K562 (cell line): Measurements from ENCODE around the gene SLC30A3. TPM values are rescaled to one million over a fixed set of nuclear protein-coding genes. Genes with fewer than 3 reads are reported as not detected.
A peak's percentile ranks its signal among the peaks of the same experiment; 100 is the strongest.

Source experiments
- BRF2 ChIP-seq: IDR thresholded peaks from 3 replicates; pipeline ENCODE4 v1.6.1; 2011; ENCODE audit warnings: borderline replicate concordance, mild to moderate bottlenecking; ENCODE audit not compliant: insufficient read length, insufficient read depth
- CREB1 ChIP-seq, 2 experiments: sonication (generic) in 1 of 2; formaldehyde crosslinking in 1 of 2; IDR thresholded peaks; 2 replicates each; pipeline versions ENCODE4 v1.6.1 to v1.8.0; 2012 to 2022; ENCODE audit warnings: inconsistent platforms in 1 of 2, mild to moderate bottlenecking in 1 of 2, missing genetic modification reagents in 1 of 2, moderate library complexity in 1 of 2
- CXXC5 ChIP-seq: fragments of 250-450 bp; sonication (Bioruptor Pico); IDR thresholded peaks from 2 replicates; pipeline ENCODE4 v1.8.0; 2022; ENCODE audit warnings: inconsistent platforms, mild to moderate bottlenecking, moderate library complexity
- EP400 ChIP-seq: fragments of 450-650 bp; IDR thresholded peaks from 2 replicates; pipeline ENCODE4 v1.6.1; 2017; ENCODE audit warnings: antibody characterized with exemption, mild to moderate bottlenecking, moderate library complexity
- HES1 ChIP-seq: fragments of 450-650 bp; IDR thresholded peaks from 2 replicates; pipeline ENCODE4 v1.6.1; 2016; ENCODE audit warnings: low read depth, mild to moderate bottlenecking, moderate library complexity
- MCM5 ChIP-seq: fragments of 450-650 bp; IDR thresholded peaks from 2 replicates; pipeline ENCODE4 v1.6.1; 2016; ENCODE audit warnings: low read depth
- RNF2 ChIP-seq: sonication (generic); IDR thresholded peaks from 2 replicates; pipeline ENCODE4 v1.6.1; 2016
- SIN3A ChIP-seq, 2 experiments: fragments of 150-350 bp in 1 of 2; IDR thresholded peaks; 2 replicates each; pipeline ENCODE4 v1.6.1; 2011 to 2016; ENCODE audit warnings: borderline replicate concordance in 2 of 2, low read depth in 2 of 2, low read length in 2 of 2, mild to moderate bottlenecking in 2 of 2, moderate library complexity in 2 of 2; ENCODE audit not compliant: control insufficient read depth in 1 of 2
- SIRT6 ChIP-seq: IDR thresholded peaks from one replicate; pipeline ENCODE4 v1.6.1; 2012; ENCODE audit warnings: low read depth, mild to moderate bottlenecking, control low read depth, inconsistent platforms, low read length, moderate library complexity
- SRSF3 ChIP-seq: fragments of 200-400 bp; formaldehyde crosslinking; IDR thresholded peaks from 2 replicates; pipeline ENCODE4 v1.6.1; 2016; ENCODE audit warnings: mild to moderate bottlenecking, low read length, moderate library complexity; ENCODE audit not compliant: insufficient read depth
- SUPT5H ChIP-seq: fragments of 450-650 bp; IDR thresholded peaks from 2 replicates; pipeline ENCODE4 v1.6.1; 2016
- ZBED1 ChIP-seq: IDR thresholded peaks from 2 replicates; pipeline ENCODE4 v1.6.1; 2014
- ZNF584 ChIP-seq: fragments of 200-800 bp; sonication (Bioruptor generic); IDR thresholded peaks from 2 replicates; pipeline ENCODE4 v1.6.1; 2016; ENCODE audit warnings: low read depth, mild to moderate bottlenecking, missing genetic modification characterization, missing compliant biosample characterization
- ZNF639 ChIP-seq, 2 experiments: fragments of 200-800 bp in 1 of 2; sonication (Bioruptor generic) in 1 of 2; sonication (generic) in 1 of 2; formaldehyde crosslinking in 1 of 2; IDR thresholded peaks in 1 of 2; conservative IDR thresholded peaks in 1 of 2; 2 replicates each; pipeline versions ENCODE4 v1.5.0 to v1.6.1; 2016 to 2020; ENCODE audit warnings: missing compliant biosample characterization in 1 of 2, missing genetic modification characterization in 1 of 2, missing genetic modification reagents in 1 of 2
- ZNF764 ChIP-seq: fragments of 250-450 bp; sonication (Bioruptor Pico); IDR thresholded peaks from 2 replicates; pipeline ENCODE4 v1.4.0; 2020; ENCODE audit warnings: low read depth, mild to moderate bottlenecking, moderate library complexity
- polyA plus RNA-seq, 8 experiments: library from polyadenylated mRNA; depleted of rRNA in 4 of 8; stranded (reverse) in 5 of 8; unstranded in 3 of 8; fragments of >200 nt; fragmentation: Nextera tagmentation in 2 of 8; fragmentation: Illumina TruSeq in 1 of 8; extraction: Ambion mirVana in 2 of 8; extraction: Trizol in 1 of 8; gene quantifications; 2 replicates each; pipeline versions ENCODE4 v1.2.1 to v1.2.3, GENCODE V29; 2011 to 2014; ENCODE audit warnings: inconsistent platforms in 1 of 8, missing spikeins in 1 of 8
- total RNA-seq, 7 experiments: library from RNA; depleted of rRNA in 6 of 7; stranded (reverse); fragments of >200 nt in 6 of 7; fragmentation: Illumina TruSeq in 2 of 7; extraction: Trizol in 2 of 7; gene quantifications; 2 replicates each; pipeline versions ENCODE4 v1.2.1 to v1.2.3, GENCODE V29; 2011 to 2021; ENCODE audit warnings: low replicate concordance in 1 of 7
- TF ChIP-seq, protein P1 (sequence below): sonication (generic); formaldehyde crosslinking; IDR thresholded peaks from 2 replicates; pipeline ENCODE4 v1.8.0; 2023; ENCODE audit warnings: missing genetic modification reagents, mild to moderate bottlenecking, borderline replicate concordance
- TF ChIP-seq, protein P2 (sequence below): sonication (generic); formaldehyde crosslinking; IDR thresholded peaks from 2 replicates; pipeline ENCODE4 v1.8.0; 2022; ENCODE audit warnings: missing genetic modification reagents, mild to moderate bottlenecking, moderate library complexity, borderline replicate concordance

Gene SLC30A3
- total and polyA plus RNA-seq, 9 of the 15 experiments (the other 6 are each of a cell fraction or from before 2014, with no cell fraction given): 0.03 to 2.7 (median 0.89) TPM; not detected in 1

- TF ChIP-seq, protein P1, sequence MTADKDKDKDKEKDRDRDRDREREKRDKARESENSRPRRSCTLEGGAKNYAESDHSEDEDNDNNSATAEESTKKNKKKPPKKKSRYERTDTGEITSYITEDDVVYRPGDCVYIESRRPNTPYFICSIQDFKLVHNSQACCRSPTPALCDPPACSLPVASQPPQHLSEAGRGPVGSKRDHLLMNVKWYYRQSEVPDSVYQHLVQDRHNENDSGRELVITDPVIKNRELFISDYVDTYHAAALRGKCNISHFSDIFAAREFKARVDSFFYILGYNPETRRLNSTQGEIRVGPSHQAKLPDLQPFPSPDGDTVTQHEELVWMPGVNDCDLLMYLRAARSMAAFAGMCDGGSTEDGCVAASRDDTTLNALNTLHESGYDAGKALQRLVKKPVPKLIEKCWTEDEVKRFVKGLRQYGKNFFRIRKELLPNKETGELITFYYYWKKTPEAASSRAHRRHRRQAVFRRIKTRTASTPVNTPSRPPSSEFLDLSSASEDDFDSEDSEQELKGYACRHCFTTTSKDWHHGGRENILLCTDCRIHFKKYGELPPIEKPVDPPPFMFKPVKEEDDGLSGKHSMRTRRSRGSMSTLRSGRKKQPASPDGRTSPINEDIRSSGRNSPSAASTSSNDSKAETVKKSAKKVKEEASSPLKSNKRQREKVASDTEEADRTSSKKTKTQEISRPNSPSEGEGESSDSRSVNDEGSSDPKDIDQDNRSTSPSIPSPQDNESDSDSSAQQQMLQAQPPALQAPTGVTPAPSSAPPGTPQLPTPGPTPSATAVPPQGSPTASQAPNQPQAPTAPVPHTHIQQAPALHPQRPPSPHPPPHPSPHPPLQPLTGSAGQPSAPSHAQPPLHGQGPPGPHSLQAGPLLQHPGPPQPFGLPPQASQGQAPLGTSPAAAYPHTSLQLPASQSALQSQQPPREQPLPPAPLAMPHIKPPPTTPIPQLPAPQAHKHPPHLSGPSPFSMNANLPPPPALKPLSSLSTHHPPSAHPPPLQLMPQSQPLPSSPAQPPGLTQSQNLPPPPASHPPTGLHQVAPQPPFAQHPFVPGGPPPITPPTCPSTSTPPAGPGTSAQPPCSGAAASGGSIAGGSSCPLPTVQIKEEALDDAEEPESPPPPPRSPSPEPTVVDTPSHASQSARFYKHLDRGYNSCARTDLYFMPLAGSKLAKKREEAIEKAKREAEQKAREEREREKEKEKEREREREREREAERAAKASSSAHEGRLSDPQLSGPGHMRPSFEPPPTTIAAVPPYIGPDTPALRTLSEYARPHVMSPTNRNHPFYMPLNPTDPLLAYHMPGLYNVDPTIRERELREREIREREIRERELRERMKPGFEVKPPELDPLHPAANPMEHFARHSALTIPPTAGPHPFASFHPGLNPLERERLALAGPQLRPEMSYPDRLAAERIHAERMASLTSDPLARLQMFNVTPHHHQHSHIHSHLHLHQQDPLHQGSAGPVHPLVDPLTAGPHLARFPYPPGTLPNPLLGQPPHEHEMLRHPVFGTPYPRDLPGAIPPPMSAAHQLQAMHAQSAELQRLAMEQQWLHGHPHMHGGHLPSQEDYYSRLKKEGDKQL (CRISPR knock-in tag): no peak
- TF ChIP-seq BRF2: no peak
- peak; percentile 91 for TF ChIP-seq SUPT5H
- no peak for TF ChIP-seq MCM5
- TF ChIP-seq, protein P2, sequence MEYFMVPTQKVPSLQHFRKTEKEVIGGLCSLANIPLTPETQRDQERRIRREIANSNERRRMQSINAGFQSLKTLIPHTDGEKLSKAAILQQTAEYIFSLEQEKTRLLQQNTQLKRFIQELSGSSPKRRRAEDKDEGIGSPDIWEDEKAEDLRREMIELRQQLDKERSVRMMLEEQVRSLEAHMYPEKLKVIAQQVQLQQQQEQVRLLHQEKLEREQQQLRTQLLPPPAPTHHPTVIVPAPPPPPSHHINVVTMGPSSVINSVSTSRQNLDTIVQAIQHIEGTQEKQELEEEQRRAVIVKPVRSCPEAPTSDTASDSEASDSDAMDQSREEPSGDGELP (CRISPR knock-in tag): peak; percentile 68
- TF ChIP-seq ZNF764: no peak
- no peak for TF ChIP-seq HES1
- peak in 1 of 2 experiments; percentile 85; a peak in 2 of 4 replicates for TF ChIP-seq ZNF639 (CRISPR knock-in tag; conservative IDR thresholded peaks at IDR 0.05 in 1 of 2, IDR thresholded peaks at IDR 0.05 in 1 of 2)
- TF ChIP-seq EP400: peak; percentile 90
- no peak for TF ChIP-seq ZNF584
- TF ChIP-seq CXXC5 (CRISPR knock-in tag): peak; percentile 91
- TF ChIP-seq ZBED1: 0 out of 2 replicates have a peak, but pooled peaks have one; percentile 50
- peak; percentile 14 to 36; a peak in 2 of 4 replicates for TF ChIP-seq SIN3A (IDR thresholded peaks at IDR 0.05; ENCODE audit: borderline replicate concordance in 2 of 2, control insufficient read depth in 1 of 2, low read depth in 2 of 2, low read length in 2 of 2)
- 0 out of 2 replicates have a peak, but pooled peaks have one; percentile 43 for TF ChIP-seq RNF2
- no peak for TF ChIP-seq SIRT6
- no peak for TF ChIP-seq SRSF3
- TF ChIP-seq CREB1 (IDR thresholded peaks at IDR 0.05): peak; percentile 64
- peak; percentile 70; the same call in 1 of the 2 replicates for TF ChIP-seq CREB1 (CRISPR knock-in tag; IDR thresholded peaks at IDR 0.05)
These were observed 50.8 kb downstream of the SLC30A3 start, which contains the start of the genes ATRAID and SLC5A6 (continued) for GRCh38 chr2:27211943-27212625.
